ENCODE measurements around the gene SLC25A26. TPM values are rescaled to one million over a fixed set of nuclear protein-coding genes. Genes with fewer than 3 reads are reported as not detected.

SLC25A26 gene
- total and polyA plus RNA-seq, 2 experiments from 2014 or later: 19.8 to 25.7 TPM

DNA sequence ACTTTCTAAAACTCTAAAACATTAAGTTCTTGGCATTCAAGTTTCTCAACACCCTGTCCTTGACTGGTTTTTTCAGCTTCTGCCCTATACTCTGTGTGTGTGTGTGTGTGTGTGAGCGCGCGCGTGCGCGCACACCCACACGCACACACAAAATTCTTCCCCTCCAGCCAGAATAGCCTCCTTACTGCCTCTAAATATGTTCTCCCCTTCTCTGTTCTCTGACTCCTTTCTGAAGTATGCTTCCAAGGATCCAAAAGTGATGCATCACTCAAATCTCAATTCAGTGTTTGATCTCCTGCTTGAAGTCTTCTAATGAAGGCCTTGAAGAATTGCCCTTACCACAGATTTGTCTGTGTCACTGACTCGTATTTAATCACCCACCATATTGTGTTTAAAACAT is 129.8 kb downstream of the SLC25A26 start:
- Histone ChIP-seq H3K4me1 (ENCODE audit: insufficient read depth) (peaks cover 11% of the 10 kb centered on the region), H3K79me2 (no peaks in the 10 kb centered on the region), H3K4me3 (no peak overlapping the region), H3K4me2 (no peak overlapping the region), H3K27me3 (no peaks in the 10 kb centered on the region), H4K20me1 (ENCODE audit: insufficient read depth, poor library complexity, severe bottlenecking) (no peaks in the 10 kb centered on the region), H3K27ac (no peak overlapping the region), H3K36me3 (replicated peaks; ENCODE audit: insufficient read depth, low read depth) (no peaks in the 10 kb centered on the region), H3K9me3 (ENCODE audit: low read depth) (no peaks in the 10 kb centered on the region), H3K9me2 (replicated peaks; ENCODE audit: insufficient read depth) (no peaks in the 10 kb centered on the region), H2AFZ (no peak overlapping the region)
- TF ChIP-seq EZH2phosphoT487 (IDR thresholded peaks at IDR 0.05; ENCODE audit: low read depth, severe bottlenecking, unreplicated experiment): no peak
- no peak for TF ChIP-seq EZH2 (IDR thresholded peaks at IDR 0.05; ENCODE audit: borderline replicate concordance)
- TF ChIP-seq, protein P1, sequence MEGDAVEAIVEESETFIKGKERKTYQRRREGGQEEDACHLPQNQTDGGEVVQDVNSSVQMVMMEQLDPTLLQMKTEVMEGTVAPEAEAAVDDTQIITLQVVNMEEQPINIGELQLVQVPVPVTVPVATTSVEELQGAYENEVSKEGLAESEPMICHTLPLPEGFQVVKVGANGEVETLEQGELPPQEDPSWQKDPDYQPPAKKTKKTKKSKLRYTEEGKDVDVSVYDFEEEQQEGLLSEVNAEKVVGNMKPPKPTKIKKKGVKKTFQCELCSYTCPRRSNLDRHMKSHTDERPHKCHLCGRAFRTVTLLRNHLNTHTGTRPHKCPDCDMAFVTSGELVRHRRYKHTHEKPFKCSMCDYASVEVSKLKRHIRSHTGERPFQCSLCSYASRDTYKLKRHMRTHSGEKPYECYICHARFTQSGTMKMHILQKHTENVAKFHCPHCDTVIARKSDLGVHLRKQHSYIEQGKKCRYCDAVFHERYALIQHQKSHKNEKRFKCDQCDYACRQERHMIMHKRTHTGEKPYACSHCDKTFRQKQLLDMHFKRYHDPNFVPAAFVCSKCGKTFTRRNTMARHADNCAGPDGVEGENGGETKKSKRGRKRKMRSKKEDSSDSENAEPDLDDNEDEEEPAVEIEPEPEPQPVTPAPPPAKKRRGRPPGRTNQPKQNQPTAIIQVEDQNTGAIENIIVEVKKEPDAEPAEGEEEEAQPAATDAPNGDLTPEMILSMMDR (IDR thresholded peaks at IDR 0.05; ENCODE audit: poor library complexity): no peak
- 92% methylated on average over 8 of the region's 8 CpGs for WGBS (ENCODE audit: low lambda C conversion rate, missing lambda C conversion rate)
- DNase-seq (ENCODE audit: low spot score): no peak

DNA sequence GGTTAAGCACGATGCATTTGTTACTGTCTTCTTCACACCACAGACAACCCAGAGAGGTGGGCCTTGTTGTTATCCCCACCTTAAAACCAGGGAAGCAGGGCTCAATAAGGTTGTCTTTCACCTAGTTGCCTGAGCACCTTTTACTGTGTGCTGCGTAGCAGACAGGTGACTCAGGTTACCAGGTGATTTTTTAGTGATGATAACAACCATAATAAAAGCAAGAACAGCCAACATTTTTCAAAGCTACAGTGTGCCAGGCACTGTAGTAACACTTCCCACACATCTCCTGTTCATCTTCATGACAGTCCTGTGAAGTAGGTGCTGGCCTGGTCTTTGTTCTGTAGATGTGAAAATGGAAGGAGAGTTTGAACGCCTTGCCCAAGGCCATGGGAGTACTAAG is 132.2 kb downstream of the SLC25A26 start:
- H3K36me3 ChIP-seq (replicated peaks; ENCODE audit: insufficient read depth, low read depth): no peaks in the 10 kb centered on the region
- no peaks in the 10 kb centered on the region for H3K79me2 ChIP-seq
- no peaks in the 10 kb centered on the region for H3K9me2 ChIP-seq (replicated peaks; ENCODE audit: insufficient read depth)
- no peaks in the 10 kb centered on the region for H4K20me1 ChIP-seq (ENCODE audit: insufficient read depth, poor library complexity, severe bottlenecking)
- peak; percentile 21 for DNase-seq (ENCODE audit: low spot score)
- no peaks in the 10 kb centered on the region for H3K27me3 ChIP-seq
- peak overlapping the region; percentile 32 for H3K4me2 ChIP-seq
- H3K4me1 ChIP-seq (ENCODE audit: insufficient read depth): peaks cover 10% of the 10 kb centered on the region
- H3K4me3 ChIP-seq: no peak overlapping the region
- H3K27ac ChIP-seq: peak overlapping the region; percentile 32
- 94% methylated on average over 3 of the region's 3 CpGs for WGBS (ENCODE audit: low lambda C conversion rate, missing lambda C conversion rate)
- H2AFZ ChIP-seq: no peak overlapping the region
- no peak for TF ChIP-seq EZH2 (IDR thresholded peaks at IDR 0.05; ENCODE audit: borderline replicate concordance)
- TF ChIP-seq, protein P1 (IDR thresholded peaks at IDR 0.05; ENCODE audit: poor library complexity): no peak
- TF ChIP-seq EZH2phosphoT487 (IDR thresholded peaks at IDR 0.05; ENCODE audit: low read depth, severe bottlenecking, unreplicated experiment): no peak
- H3K9me3 ChIP-seq (ENCODE audit: low read depth): no peaks in the 10 kb centered on the region

DNA sequence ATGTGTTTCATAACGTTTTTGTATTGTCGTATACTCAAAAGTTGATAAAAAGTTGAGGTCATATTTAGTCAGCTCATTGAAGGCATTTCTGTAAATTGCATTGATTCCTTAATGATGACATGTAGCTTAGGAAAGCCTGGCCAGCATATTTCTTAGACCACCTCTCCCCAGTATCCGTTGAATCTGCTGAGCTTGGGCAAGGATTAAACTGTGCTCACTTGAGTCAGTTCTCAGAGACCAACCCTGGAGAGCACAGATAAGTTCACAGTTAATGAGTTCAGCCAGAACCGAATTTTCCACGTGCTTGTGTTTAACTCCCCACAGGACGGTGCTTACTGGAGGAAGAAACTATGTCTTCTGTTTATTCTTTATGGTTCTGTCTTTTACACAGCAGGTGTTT is 132.7 kb downstream of the SLC25A26 start:
- Histone ChIP-seq H3K9me3 (ENCODE audit: low read depth) (no peaks in the 10 kb centered on the region), H3K27ac (peak overlapping the region; percentile 15), H3K36me3 (replicated peaks; ENCODE audit: insufficient read depth, low read depth) (no peaks in the 10 kb centered on the region), H3K9me2 (replicated peaks; ENCODE audit: insufficient read depth) (no peaks in the 10 kb centered on the region), H3K4me1 (ENCODE audit: insufficient read depth) (peaks cover 10% of the 10 kb centered on the region), H3K4me2 (peak overlapping the region; percentile 32), H3K79me2 (no peaks in the 10 kb centered on the region), H2AFZ (no peak overlapping the region), H3K4me3 (no peak overlapping the region), H4K20me1 (ENCODE audit: insufficient read depth, poor library complexity, severe bottlenecking) (no peaks in the 10 kb centered on the region), H3K27me3 (no peaks in the 10 kb centered on the region)
- DNase-seq (ENCODE audit: low spot score): peak; percentile 38
- 40% methylated on average over 6 of the region's 6 CpGs for WGBS (ENCODE audit: low lambda C conversion rate, missing lambda C conversion rate)
- TF ChIP-seq EZH2phosphoT487 (IDR thresholded peaks at IDR 0.05; ENCODE audit: low read depth, severe bottlenecking, unreplicated experiment): no peak
- TF ChIP-seq EZH2 (IDR thresholded peaks at IDR 0.05; ENCODE audit: borderline replicate concordance): no peak
- TF ChIP-seq, protein P1 (IDR thresholded peaks at IDR 0.05; ENCODE audit: poor library complexity): no peak

DNA sequence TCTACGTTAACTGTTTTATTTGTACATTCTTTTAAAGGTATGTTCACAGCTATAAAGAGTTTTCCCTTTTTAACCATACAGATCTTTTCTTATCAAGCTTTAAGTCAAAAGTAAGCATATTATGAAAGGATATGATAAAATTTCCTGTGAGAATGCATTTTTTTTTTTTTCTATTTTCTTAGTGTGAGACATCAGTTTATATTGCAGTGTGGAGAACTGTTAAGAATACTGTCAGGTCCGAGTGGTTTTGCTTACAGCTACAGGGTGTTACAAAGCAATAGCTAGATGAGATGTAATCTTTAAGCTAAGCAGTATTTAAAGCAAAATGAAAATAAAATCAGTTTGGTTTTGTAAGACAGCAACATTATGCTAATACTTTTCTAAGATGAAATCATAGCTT is 133.2 kb downstream of the SLC25A26 start:
- Histone ChIP-seq H2AFZ (no peak overlapping the region), H3K4me1 (ENCODE audit: insufficient read depth) (peaks cover 10% of the 10 kb centered on the region), H3K9me2 (replicated peaks; ENCODE audit: insufficient read depth) (no peaks in the 10 kb centered on the region), H3K36me3 (replicated peaks; ENCODE audit: insufficient read depth, low read depth) (no peaks in the 10 kb centered on the region), H3K4me2 (peak overlapping the region; percentile 32), H3K27me3 (no peaks in the 10 kb centered on the region), H4K20me1 (ENCODE audit: insufficient read depth, poor library complexity, severe bottlenecking) (no peaks in the 10 kb centered on the region), H3K4me3 (no peak overlapping the region), H3K27ac (peak overlapping the region; percentile 15), H3K79me2 (no peaks in the 10 kb centered on the region), H3K9me3 (ENCODE audit: low read depth) (no peaks in the 10 kb centered on the region)
- WGBS (ENCODE audit: low lambda C conversion rate, missing lambda C conversion rate): 40% methylated on average over 2 of the region's 2 CpGs
- TF ChIP-seq, protein P1 (IDR thresholded peaks at IDR 0.05; ENCODE audit: poor library complexity): no peak
- TF ChIP-seq EZH2phosphoT487 (IDR thresholded peaks at IDR 0.05; ENCODE audit: low read depth, severe bottlenecking, unreplicated experiment): no peak
- no peak for TF ChIP-seq EZH2 (IDR thresholded peaks at IDR 0.05; ENCODE audit: borderline replicate concordance)
- no peak for DNase-seq (ENCODE audit: low spot score)

Data from hepatocyte (in vitro differentiated cells).